Endothelial cell of umbilical vein (primary cell): ENCODE measurements around the gene LONP1. TPM values are rescaled to one million over a fixed set of nuclear protein-coding genes. Genes with fewer than 3 reads are reported as not detected.

ENCODE experiments used
- BruUV-seq: library from RNA; stranded (reverse); fragments of 400-500 nt; replicated peaks from 2 replicates; lab custom pipeline; 2021; lab: Mats Ljungman, UMichigan
- CTCF ChIA-PET: fragments of 300-600, 350-600 bp; sonication (Branson Sonifier 250); formaldehyde crosslinking; loops from one replicate; lab custom pipeline; 2021; ENCODE audit warnings: antibody characterized with exemption, inconsistent platforms; lab: Charles Lee
- POLR2A ChIA-PET: fragments of 300-600, 350-600 bp; sonication (Branson Sonifier 250); formaldehyde crosslinking; loops from one replicate; lab custom pipeline; 2021; ENCODE audit warnings: antibody characterized with exemption, inconsistent platforms; lab: Charles Lee
- DNase-seq: peaks from one replicate; pipeline ENCODE4 v3.0.0-alpha.2; 2011; ENCODE audit warnings: low read depth, low spot score
- FAIRE-seq: peaks from 2 replicates; lab custom pipeline; 2011; peaks lifted over from hg19 to GRCh38; lab: Jason Lieb, UNC
- H2AFZ ChIP-seq: 2 replicates; pipeline ENCODE4 v1.6.0; 2012; ENCODE audit warnings: low read depth, low read length, control low read depth, inconsistent platforms
- H3K27ac ChIP-seq: 2 replicates; pipeline ENCODE4 v1.5.1; 2011; ENCODE audit warnings: low read depth, mild to moderate bottlenecking, control low read depth, low read length, moderate library complexity; ENCODE audit not compliant: insufficient read depth
- H3K27me3 ChIP-seq, 2 experiments: 2 replicates each; pipeline versions ENCODE4 v1.6.0 to v1.6.1; 2011; ENCODE audit warnings: low read length in 2 of 2, mixed read lengths in 1 of 2; ENCODE audit not compliant: control insufficient read depth in 2 of 2, insufficient read depth in 2 of 2
- H3K36me3 ChIP-seq, 2 experiments: 2 replicates in 1 of 2; 3 replicates in 1 of 2; pipeline ENCODE4 v1.5.1; 2011; ENCODE audit warnings: low read length in 2 of 2, mild to moderate bottlenecking in 1 of 2, moderate library complexity in 1 of 2; ENCODE audit not compliant: control insufficient read depth in 2 of 2, insufficient read depth in 2 of 2; ENCODE audit errors: extremely low read depth in 1 of 2
- H3K4me1 ChIP-seq: 3 replicates; pipeline ENCODE4 v1.5.1; 2011; ENCODE audit warnings: mild to moderate bottlenecking, low read length; ENCODE audit not compliant: control insufficient read depth, insufficient read depth; ENCODE audit errors: extremely low read depth
- H3K4me2 ChIP-seq: 2 replicates; pipeline ENCODE4 v1.6.1; 2011; ENCODE audit warnings: low read length, control low read depth, mixed read lengths; ENCODE audit not compliant: insufficient read depth
- H3K4me3 ChIP-seq, 3 experiments: fragments of 200-600 bp in 1 of 3; sonication (generic), shearing (Covaris generic) in 1 of 3; replicated peaks in 1 of 3; 2 replicates each; pipeline ENCODE4 v1.5.1; 2011 to 2016; ENCODE audit warnings: control low read depth in 3 of 3, low read length in 3 of 3, mild to moderate bottlenecking in 2 of 3, inconsistent platforms in 1 of 3, low read depth in 1 of 3, moderate library complexity in 1 of 3; ENCODE audit not compliant: insufficient read depth in 1 of 3
- H3K79me2 ChIP-seq: 2 replicates; pipeline ENCODE4 v1.6.0; 2012; ENCODE audit warnings: low read length, inconsistent platforms; ENCODE audit not compliant: control insufficient read depth, insufficient read depth
- H3K9ac ChIP-seq: replicated peaks from 2 replicates; pipeline ENCODE3; 2011; ENCODE audit warnings: low read length, control low read depth; ENCODE audit not compliant: insufficient read depth; ENCODE audit errors: extremely low read depth
- H3K9me1 ChIP-seq: replicated peaks from 3 replicates; pipeline ENCODE4 v1.6.0; 2011; ENCODE audit warnings: mild to moderate bottlenecking, low read length; ENCODE audit not compliant: control insufficient read depth, insufficient read depth; ENCODE audit errors: extremely low read depth
- H3K9me3 ChIP-seq: replicated peaks from 2 replicates; pipeline ENCODE4 v1.5.1; 2012; ENCODE audit warnings: low read length, inconsistent platforms; ENCODE audit not compliant: control insufficient read depth, insufficient read depth
- H4K20me1 ChIP-seq: replicated peaks from 2 replicates; pipeline ENCODE3; 2011; ENCODE audit warnings: mild to moderate bottlenecking, low read length; ENCODE audit not compliant: control insufficient read depth, insufficient read depth; ENCODE audit errors: extremely low read depth
- EZH2 ChIP-seq: IDR thresholded peaks from 2 replicates; pipeline ENCODE4 v1.6.1; 2012; ENCODE audit warnings: borderline replicate concordance, low read depth, mild to moderate bottlenecking, moderate library complexity, low read length, inconsistent platforms; ENCODE audit not compliant: severe bottlenecking
- FOS ChIP-seq: IDR thresholded peaks from 2 replicates; pipeline ENCODE4 v1.6.1; 2011; ENCODE audit warnings: mild to moderate bottlenecking, low read length, moderate library complexity, borderline replicate concordance; ENCODE audit not compliant: insufficient read depth
- GATA2 ChIP-seq: IDR thresholded peaks from 2 replicates; pipeline ENCODE4 v1.7.0; 2011; ENCODE audit warnings: low read depth, mild to moderate bottlenecking, moderate library complexity, mixed read lengths, low read length; ENCODE audit not compliant: insufficient read length, insufficient read depth
- JUN ChIP-seq: IDR thresholded peaks from 2 replicates; pipeline ENCODE4 v1.6.1; 2011; ENCODE audit warnings: borderline replicate concordance, low read depth; ENCODE audit not compliant: insufficient read length, insufficient read depth
- MAX ChIP-seq: IDR thresholded peaks from 2 replicates; pipeline ENCODE4 v1.6.1; 2011; ENCODE audit not compliant: insufficient read depth, insufficient read length
- MYC ChIP-seq: IDR thresholded peaks from one replicate; pipeline ENCODE4 v1.6.1; 2011; ENCODE audit warnings: mild to moderate bottlenecking, low read depth, low read length
- POLR2A ChIP-seq: IDR thresholded peaks from 2 replicates; pipeline ENCODE4 v1.6.1; 2012; ENCODE audit warnings: low read depth, mild to moderate bottlenecking, control low read depth, low read length
- POLR2AphosphoS5 ChIP-seq: IDR thresholded peaks from 2 replicates; pipeline ENCODE4 v1.6.1; 2012; ENCODE audit warnings: low read depth, mild to moderate bottlenecking, control low read depth, low read length, moderate library complexity; ENCODE audit not compliant: insufficient read depth
- dilution Hi-C: fragments of 300-500 bp; cut with MboI; formaldehyde crosslinking; loops from one replicate; pipeline ENCODE4 v1.15.0; 2019; ENCODE audit warnings: low sequenced_read_pairs; ENCODE audit not compliant: extremely low pct_ligation_motif_present
- intact Hi-C: fragments of 100-400 bp; cut with micrococcal nuclease; formaldehyde crosslinking; loops from one replicate; pipeline ENCODE4 v1.10.0; 2022
- polyA plus RNA-seq, 4 experiments: library from polyadenylated mRNA; depleted of rRNA in 3 of 4; stranded (reverse) in 3 of 4; unstranded in 1 of 4; fragments of >200 nt; gene quantifications; 2 replicates each; pipeline versions ENCODE4 v1.2.1 to v1.2.3, GENCODE V29; 2011 to 2012; ENCODE audit warnings: missing spikeins in 1 of 4
- total RNA-seq: library from RNA; stranded (reverse); gene quantifications from 2 replicates; pipeline ENCODE4 v1.2.3, GENCODE V29; 2021
- TF ChIP-seq, protein P1 (sequence below), 2 donors: IDR thresholded peaks; 1 replicate in 1 of 2; 2 replicates in 1 of 2; pipeline ENCODE4 v1.5.1; 2011; ENCODE audit warnings: low read length in 2 of 2, mild to moderate bottlenecking in 2 of 2, moderate library complexity in 2 of 2, control low read depth in 1 of 2, inconsistent platforms in 1 of 2, low read depth in 1 of 2; ENCODE audit not compliant: insufficient read depth in 1 of 2; ENCODE audit errors: extremely low read depth in 1 of 2

LONP1 gene
- total and polyA plus RNA-seq, 2 donors (not counting 3 experiments of a cell fraction or from before 2014, with no cell fraction given), result 70.0 to 95.7 TPM

DNA sequence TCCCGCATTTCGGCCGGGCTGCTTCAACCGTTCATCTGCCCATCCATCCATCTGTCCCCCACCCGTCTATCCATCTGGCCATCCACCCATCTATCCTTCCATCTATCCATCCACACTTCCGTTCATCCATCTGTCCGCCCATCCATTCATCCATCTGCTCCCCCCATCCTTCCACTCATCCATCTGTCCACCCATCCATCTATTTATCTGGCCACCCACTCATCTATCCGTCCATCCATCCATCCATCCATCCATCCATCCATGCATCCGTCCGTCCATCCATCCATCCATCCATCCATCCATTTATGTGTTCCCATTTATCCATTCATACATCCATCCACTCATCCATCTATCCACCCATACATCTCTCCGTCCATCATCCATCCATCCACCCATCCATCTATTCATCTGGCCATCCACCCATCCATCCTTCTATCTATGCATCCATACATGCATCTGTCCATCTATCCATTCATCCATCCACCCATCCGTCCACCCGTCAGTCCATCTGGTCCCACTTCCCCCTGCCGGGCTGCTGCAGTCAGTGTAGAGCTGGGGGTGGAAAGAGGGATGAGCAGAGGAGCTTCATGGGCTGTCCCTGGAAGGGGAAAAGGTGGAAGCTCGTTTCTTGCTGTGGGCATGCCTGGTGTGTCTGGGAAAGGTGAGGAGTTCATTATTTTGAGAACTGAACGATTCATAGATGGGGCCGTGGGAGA, 38.4 kb downstream of the LONP1 start:
- intact Hi-C loops (loop anchor here (2.0 kb wide), 1 partner anchor 59 kb away; the partner anchor contains the start of genes SAFB and SAFB2), dilution Hi-C loops (no loop called here)
- Histone ChIP-seq H3K79me2 (peaks cover 9% of the 10 kb centered on the region), H3K4me2 (peak overlapping the region; percentile 52), H3K9me1 (no peaks in the 10 kb centered on the region), H3K36me3 (peaks cover 0 to 5% of the 10 kb centered on the region in 2 experiments), H3K27ac (no peak overlapping the region), H4K20me1 (no peaks in the 10 kb centered on the region), H3K9me3 (no peaks in the 10 kb centered on the region), H2AFZ (no peak overlapping the region), H3K4me1 (peaks cover 10% of the 10 kb centered on the region), H3K27me3 (no peaks in the 10 kb centered on the region), H3K4me3 (peak overlapping the region in 2 of 3 experiments; percentile 65 to 90), H3K9ac (no peak overlapping the region)
- no peak for FAIRE-seq
- TF ChIP-seq FOS (no peak), POLR2A (no peak), GATA2 (no peak), MAX (no peak), JUN (no peak), EZH2 (no peak), MYC (no peak), POLR2AphosphoS5 (no peak)
- TF ChIP-seq, protein P1, sequence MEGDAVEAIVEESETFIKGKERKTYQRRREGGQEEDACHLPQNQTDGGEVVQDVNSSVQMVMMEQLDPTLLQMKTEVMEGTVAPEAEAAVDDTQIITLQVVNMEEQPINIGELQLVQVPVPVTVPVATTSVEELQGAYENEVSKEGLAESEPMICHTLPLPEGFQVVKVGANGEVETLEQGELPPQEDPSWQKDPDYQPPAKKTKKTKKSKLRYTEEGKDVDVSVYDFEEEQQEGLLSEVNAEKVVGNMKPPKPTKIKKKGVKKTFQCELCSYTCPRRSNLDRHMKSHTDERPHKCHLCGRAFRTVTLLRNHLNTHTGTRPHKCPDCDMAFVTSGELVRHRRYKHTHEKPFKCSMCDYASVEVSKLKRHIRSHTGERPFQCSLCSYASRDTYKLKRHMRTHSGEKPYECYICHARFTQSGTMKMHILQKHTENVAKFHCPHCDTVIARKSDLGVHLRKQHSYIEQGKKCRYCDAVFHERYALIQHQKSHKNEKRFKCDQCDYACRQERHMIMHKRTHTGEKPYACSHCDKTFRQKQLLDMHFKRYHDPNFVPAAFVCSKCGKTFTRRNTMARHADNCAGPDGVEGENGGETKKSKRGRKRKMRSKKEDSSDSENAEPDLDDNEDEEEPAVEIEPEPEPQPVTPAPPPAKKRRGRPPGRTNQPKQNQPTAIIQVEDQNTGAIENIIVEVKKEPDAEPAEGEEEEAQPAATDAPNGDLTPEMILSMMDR (IDR thresholded peaks at IDR 0.05; ENCODE audit: extremely low read depth in 1 of 2, insufficient read depth in 1 of 2, low read depth in 1 of 2, low read length in 2 of 2), result no peak
- no peak for DNase-seq
- CTCF ChIA-PET, result no interaction called here
- POLR2A ChIA-PET, result no interaction called here
- BruUV-seq, result no TSS peak
